Measurements from ENCODE around the gene GRIN2D.

The GRIN2D gene

GRCh38 chr19:48393559-48394330 lies at the start of gene GRIN2D:
Gene GRIN2D, plus strand, starts transcription at chr19:48393668. Its CDS starts 4,725 bp downstream, at chr19:48398393.
- DNase-seq (ENCODE audit: low read depth): no peak

- no peak for DNase-seq (ENCODE audit: low read depth)
Measured at GRCh38 chr19:48344892-48345291, 48.6 kb upstream of the GRIN2D start.

GRCh38 chr19:48346191-48346590 lies 47.3 kb upstream of the GRIN2D start:
- DNase-seq (ENCODE audit: low read depth): no peak

GRCh38 chr19:48348045-48348444 lies 45.4 kb upstream of the GRIN2D start:
- DNase-seq (ENCODE audit: low read depth): no peak

DNA sequence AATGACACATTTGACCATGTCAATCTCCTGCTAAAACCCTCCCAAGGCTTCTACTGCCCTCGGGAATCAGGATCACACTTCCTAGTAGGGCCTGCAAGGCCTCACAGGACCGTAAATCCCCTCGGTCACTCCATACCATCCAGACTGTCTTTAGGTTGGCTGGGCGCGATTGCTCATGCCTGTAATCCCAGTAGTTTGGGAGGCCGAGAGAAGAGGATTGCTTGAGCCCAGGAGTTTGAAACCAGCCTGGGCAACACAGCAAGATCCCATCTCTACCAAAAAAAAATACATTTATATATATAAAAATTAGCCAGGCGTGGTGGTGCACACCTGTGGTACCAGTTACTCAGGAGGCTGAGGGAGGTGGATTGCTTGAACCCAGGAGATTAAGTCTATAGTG lies 44.7 kb upstream of the GRIN2D start:
- no peak for DNase-seq (ENCODE audit: low read depth)

DNA sequence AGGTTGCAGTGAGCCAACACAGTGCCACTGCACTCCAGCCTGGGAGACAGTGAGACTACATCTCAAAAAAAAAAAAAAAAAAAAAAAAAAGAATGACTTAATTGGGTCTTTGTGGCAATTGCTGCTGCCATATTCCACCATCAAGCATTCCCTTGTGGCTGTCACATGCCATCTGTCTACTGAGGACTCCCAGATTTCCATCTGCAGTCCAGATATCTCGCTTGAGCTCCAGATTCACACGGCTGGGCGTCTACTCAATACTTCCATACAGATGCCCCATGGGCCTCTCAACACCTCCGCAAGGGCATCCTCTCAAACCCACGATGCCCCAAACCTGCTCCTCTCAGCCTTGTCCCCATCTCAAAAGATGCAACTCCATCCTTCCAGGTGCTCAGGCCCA lies 42.6 kb upstream of the GRIN2D start:
- no peak for DNase-seq (ENCODE audit: low read depth)

DNA sequence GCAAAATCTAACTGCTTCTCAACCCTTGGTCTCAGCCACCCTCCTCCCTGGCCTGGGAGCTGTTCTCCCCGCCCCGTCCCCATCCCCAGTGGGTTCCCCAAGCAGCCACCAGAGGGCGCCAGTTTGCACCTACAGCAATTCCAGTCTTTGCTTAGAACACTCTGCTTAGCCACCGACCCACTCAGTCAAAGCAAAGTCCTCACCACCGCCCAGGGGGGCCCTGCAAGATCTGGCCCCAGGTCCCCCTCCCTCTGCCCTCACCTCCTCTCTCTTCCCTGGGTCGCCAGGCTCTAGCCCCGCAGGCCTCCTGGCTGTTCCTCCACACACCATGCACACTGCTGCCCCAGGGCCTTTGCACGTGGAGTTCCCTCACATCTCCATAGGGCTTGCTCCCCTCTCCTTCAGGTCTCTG lies 42.1 kb upstream of the GRIN2D start:
- DNase-seq (ENCODE audit: low read depth): peak; percentile 77

- DNase-seq (ENCODE audit: low read depth): no peak
Measured at GRCh38 chr19:48353677-48354076, 39.8 kb upstream of the GRIN2D start.

- no peak for DNase-seq (ENCODE audit: low read depth)
Measured at GRCh38 chr19:48354332-48354992, 39.0 kb upstream of the GRIN2D start.

DNA sequence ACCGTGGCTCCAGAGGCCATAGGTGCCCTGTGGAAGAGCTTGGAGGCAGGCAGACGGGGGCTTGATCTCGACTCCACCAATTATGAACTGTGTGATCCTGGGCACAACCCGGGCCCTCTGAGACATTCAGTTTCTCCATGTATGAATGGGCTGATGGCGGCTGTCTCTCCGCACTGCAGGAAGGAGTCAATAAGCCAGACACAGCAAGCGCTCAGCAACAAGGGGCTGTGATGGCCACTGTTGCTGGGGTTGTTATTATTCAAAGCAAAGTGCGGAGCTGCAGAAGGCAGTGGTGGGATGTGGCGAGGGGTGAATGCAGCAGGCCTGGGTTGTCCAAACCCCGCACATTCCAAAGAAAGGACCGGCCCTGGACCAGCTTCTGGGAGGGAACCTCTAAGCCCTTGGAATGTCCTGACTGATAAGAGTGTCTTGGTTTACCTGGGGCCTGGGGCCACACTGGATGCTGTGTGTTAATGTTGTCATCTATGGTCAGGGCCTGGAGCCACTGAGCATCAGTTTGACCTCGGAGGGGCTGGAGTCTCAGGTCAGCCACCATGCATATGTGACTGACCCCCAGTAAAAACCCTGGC lies 38.0 kb upstream of the GRIN2D start:
- DNase-seq (ENCODE audit: low read depth): no peak

DNA sequence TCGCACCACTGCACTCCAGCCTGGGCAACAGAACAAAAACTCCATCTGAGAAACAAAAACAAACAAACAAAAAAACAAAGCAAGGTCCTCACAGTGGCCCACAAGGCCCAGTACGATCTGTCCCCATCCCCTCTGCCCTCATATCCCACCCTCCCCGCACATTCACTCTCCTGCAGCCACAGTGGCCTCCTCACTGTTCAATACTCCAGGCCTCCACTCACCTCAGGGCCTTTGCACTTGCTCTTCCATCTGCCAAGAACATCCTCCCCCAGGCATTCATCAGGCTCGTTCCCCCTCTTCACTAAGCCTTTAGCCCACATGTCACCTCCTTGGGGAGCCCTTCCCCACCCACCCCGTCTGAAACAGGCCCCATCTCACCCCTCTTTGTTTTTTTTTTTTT lies 34.3 kb upstream of the GRIN2D start:
- DNase-seq (ENCODE audit: low read depth): no peak

- no peak for DNase-seq (ENCODE audit: low read depth)
Measured at GRCh38 chr19:48361912-48362311, 31.6 kb upstream of the GRIN2D start.

DNA sequence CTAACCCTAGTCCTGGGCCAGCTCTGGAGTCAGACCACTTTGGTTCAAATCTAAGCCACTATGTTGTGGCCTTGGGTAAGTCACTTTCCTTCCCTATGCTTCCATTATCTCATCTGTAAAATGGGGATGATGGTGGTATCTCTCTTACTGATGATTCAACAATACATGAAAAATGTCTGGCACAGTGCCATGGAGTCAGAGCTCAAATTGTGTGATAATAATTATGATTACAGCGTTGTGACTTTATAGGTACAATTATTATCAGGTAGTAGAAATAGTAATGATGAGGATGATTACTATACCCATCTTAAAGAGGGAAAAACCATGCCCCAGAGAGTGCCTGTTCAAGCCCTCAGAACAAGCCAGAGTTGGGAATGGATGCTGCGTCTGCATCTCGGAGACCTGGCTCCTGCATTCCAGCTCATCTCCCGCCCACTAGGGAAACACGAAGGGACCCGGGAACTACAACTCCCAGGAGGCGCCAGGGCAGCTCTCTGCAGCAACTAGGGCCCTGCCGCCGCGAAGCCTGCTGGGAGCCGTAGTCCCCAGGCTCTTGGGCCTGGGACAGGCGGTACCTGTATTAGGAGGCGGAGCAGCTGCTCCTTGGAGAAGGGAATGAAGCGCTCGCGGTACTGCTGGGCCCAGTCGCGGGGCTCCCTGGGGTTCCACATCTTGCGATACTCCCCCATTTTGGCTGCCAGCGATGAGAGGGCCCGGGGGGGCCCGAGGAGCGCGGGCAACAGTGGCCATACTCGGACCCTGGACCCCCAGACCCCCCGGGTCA lies 30.6 kb upstream of the GRIN2D start:
- DNase-seq (ENCODE audit: low read depth): peak; percentile 84

DNA sequence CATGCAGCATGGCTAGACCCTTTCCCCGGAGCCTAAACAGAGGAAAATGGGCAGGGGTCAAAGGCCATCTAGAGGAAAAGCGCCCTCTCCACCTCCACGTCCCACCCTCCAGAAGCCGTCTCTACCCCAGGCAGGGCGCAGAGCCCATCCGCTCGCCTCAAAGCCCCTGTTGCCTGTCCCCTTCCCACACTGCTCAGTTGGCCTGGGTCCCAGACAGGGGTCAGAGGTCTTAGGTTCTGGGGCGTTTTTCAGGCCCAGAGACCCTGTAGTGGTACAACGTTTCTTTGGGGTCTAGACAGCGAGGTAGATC lies 30.0 kb upstream of the GRIN2D start:
- no peak for DNase-seq (ENCODE audit: low read depth)

DNA sequence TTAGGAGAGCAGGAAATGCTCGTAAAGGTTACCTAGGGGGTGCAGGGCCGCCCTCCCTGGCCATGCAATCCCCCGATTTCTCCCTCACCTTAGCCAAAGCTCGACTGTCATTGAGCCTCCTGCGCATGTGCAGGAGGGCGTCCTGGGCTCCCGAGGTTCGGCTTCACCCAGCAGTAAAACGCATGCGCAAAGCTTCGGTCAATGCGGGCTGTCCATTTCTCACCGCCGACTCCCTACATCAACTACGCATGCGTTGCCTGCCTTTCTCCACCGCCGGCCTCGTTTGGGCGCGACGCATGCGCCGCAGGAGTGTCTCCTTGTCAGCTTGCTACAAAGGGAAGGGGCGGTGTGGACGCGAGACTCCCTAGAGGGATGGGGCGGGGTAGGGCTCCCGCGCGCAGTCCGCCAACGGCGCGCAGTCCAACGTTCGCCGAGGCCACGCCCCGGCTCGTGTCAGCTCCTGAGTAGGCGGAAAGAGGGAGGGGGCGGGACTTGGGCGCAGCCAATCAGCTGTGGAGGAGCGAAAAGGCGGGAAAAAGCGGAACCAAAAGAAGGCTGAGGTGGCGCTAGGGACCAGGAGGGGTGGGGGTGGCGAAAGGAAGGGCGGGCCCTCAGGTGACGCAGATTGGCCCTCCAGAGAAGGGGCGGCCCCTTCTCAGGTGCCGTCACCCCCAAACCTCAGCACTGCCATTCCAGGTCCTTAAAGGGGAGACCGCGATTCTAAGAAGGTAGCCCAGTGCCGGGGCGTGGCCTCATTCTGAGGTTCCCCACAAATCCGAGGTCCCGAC lies 29.5 kb upstream of the GRIN2D start, which contains the start of the genes SYNGR4 and TMEM143:
TSS of gene SYNGR4 (plus strand) at position 558 of the 788 bp plus-strand sequence. CDS start 1,476 bp downstream, outside the sequence.
TSS of gene TMEM143 (minus strand) at position 131 of the 788 bp plus-strand sequence. CDS start at position 111, 20 bp downstream.
- peak; percentile 96 for DNase-seq (ENCODE audit: low read depth)

GRCh38 chr19:48364598-48365348 lies 28.7 kb upstream of the GRIN2D start:
- DNase-seq (ENCODE audit: low read depth): no peak

- DNase-seq (ENCODE audit: low read depth): no peak
Measured at GRCh38 chr19:48365602-48366001, 27.9 kb upstream of the GRIN2D start.

GRCh38 chr19:48367855-48368254 lies 25.6 kb upstream of the GRIN2D start:
- no peak for DNase-seq (ENCODE audit: low read depth)

- no peak for DNase-seq (ENCODE audit: low read depth)
Measured at GRCh38 chr19:48368936-48369335, 24.5 kb upstream of the GRIN2D start.

DNA sequence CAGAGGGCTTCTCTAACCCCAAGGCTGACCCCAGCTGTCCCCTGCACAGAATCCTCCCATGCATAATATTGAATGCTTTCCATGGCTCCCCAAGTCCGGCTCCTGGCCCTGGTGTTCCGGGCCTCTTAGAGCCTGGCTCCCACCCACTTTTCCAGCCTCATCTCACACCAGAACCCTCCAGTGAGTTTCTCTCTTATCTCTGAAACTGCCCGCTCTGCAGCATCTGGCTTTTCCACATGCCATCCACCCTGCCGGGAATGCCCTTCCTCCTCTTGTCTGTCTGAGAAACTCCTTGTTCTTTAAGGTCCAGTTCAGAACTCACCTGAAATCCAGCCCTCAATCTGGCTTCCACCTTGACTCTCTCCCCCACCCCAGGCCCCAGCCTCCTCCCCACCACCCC lies 22.5 kb upstream of the GRIN2D start:
- DNase-seq (ENCODE audit: low read depth): no peak

DNA sequence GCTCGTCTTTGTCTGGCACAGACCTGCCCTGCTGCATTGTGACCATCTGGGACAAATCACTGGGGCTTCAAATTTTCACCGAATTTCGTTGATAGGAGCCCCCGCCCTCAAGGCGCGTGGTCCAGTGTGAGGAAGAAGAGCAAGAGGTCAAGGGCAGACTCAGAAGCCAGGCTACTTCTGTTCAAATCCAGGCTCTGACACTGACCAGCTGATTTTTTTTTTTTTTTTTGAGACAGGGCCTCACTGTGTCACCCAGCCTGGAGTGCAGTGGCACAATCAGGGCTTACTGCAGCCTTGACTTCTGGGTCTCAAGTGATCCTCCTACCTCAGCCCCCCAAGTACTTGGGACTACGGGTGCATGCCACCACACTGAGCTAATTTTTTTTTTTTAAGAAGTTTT lies 22.1 kb upstream of the GRIN2D start:
- DNase-seq (ENCODE audit: low read depth): no peak

Data from activated T-cell treated with anti-CD3 and anti-CD28 coated beads for 24 hours (primary cell).